Astrocyte of the cerebellum (primary cell): Measurements from ENCODE around the gene STPG3.

ENCODE experiments used
- DNase-seq: peaks from one replicate; pipeline ENCODE4 v3.0.0-alpha.2; 2011; ENCODE audit warnings: low read depth
- H3K4me3 ChIP-seq: 2 replicates; pipeline ENCODE4 v1.5.1; 2011; ENCODE audit warnings: mild to moderate bottlenecking, low read depth, low read length, moderate library complexity
- in situ Hi-C: cut with HindIII; loops from 2 replicates; pipeline ENCODE4 v1.10.0; 2017; ENCODE audit warnings: low sequenced_read_pairs
- TF ChIP-seq, protein P1 (sequence below): IDR thresholded peaks from 2 replicates; pipeline ENCODE4 v1.5.1; 2012; ENCODE audit warnings: low read length, low read depth, moderate library complexity, mild to moderate bottlenecking; ENCODE audit errors: missing control alignments

The STPG3 gene

DNA sequence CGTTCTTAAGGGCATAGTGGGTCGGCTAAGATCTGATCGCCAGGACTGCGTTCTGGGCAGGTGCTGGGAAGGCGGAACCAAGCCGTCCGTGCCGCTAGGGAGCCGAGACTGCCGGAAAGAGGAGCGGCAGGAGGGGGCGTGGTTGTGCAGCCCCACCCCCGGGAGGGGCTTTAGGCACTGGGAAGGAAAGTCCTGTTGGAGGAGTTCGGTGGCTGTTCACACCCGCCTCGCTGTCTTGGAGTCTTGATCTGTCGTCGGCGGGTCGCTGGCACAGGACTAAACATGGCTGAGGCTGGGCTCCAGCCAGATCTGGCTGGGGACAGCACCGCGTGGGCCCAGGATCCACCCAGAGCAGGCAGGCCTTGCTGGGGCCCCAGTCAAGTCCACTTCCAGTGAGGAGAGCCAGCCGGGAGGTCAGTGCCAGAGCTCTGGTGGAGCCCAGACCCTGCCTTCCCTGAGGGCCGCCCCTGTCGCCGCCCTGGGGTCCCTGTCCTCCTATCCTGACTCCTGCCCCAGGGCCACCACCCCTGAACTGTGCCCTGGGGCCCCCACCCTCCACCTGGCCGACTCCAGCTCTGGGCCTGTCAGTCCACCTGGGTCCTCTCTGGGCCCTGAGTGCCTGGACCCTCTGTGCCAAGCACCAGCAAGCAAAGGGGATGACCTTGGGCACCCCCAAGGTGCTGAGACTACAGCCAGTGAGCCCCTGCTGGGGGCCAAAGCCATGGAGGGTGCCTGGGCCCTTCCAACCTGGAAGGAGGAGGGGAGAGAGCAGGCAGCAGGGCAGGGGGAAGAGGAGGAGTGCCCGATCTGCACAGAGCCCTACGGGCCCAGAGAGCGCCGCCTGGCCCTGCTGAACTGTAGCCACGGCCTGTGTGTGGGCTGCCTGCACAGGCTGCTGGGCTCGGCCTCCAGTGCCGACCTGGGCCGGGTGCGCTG is 33.5 kb upstream of the STPG3 start:
- H3K4me3 ChIP-seq = no peak overlapping the region
- in situ Hi-C loops = no loop called here
- TF ChIP-seq, protein P1, sequence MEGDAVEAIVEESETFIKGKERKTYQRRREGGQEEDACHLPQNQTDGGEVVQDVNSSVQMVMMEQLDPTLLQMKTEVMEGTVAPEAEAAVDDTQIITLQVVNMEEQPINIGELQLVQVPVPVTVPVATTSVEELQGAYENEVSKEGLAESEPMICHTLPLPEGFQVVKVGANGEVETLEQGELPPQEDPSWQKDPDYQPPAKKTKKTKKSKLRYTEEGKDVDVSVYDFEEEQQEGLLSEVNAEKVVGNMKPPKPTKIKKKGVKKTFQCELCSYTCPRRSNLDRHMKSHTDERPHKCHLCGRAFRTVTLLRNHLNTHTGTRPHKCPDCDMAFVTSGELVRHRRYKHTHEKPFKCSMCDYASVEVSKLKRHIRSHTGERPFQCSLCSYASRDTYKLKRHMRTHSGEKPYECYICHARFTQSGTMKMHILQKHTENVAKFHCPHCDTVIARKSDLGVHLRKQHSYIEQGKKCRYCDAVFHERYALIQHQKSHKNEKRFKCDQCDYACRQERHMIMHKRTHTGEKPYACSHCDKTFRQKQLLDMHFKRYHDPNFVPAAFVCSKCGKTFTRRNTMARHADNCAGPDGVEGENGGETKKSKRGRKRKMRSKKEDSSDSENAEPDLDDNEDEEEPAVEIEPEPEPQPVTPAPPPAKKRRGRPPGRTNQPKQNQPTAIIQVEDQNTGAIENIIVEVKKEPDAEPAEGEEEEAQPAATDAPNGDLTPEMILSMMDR = no peak
- no peak for DNase-seq

DNA sequence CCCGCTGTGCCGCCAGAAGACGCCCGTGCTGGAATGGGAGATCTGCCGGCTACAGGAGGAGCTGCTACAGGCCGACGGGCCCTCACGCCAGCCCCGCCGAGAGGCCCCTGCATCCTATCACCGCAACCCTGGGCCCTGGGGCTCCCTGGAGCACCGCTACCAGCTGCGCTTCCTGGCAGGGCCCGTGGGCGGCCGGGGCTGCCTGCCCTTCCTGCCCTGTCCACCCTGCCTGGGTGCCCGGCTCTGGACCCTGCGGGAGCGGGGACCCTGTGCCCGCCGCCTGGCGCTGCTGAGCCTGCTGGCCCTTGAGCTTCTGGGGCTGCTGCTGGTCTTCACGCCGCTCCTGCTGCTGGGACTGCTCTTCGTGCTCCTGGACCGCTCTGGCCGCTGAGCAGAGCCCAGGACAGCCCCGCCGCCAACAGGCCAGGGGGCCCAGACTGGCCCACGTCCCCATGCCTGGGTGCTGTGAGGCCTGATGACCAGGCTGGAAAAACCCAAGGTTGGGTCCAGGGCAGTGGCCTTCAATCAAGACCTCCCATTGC is 32.8 kb upstream of the STPG3 start:
- no peak overlapping the region for H3K4me3 ChIP-seq
- TF ChIP-seq, protein P1 = no peak
- no peak for DNase-seq
- in situ Hi-C loops = no loop called here

DNA sequence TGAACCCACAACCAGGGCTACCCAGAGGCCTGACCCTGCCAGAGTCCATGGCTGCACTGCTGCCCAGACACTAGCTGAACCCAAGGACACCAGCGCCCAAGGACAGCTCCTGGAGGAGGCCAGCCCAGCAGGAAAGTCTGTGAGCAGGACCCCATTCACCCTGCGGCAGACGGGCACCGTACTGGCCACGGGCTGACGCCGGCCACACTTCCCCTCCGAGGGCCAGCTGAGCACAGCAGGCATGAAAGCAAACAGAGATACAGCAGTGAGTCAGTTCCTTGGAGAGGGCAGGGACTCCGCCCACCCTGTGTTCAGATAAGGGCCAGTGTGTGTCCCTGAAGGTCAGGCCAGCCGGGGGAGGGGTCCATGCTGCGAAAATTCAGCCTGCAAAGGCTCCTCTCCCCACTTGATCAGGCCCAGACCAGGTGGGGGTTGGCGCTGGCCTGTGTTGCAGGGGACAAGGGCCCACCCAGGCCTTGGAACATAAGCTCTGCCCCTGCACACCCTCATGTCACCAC is 32.3 kb upstream of the STPG3 start:
- in situ Hi-C loops = no loop called here
- H3K4me3 ChIP-seq = no peak overlapping the region
- no peak for DNase-seq
- TF ChIP-seq, protein P1 = no peak

DNA sequence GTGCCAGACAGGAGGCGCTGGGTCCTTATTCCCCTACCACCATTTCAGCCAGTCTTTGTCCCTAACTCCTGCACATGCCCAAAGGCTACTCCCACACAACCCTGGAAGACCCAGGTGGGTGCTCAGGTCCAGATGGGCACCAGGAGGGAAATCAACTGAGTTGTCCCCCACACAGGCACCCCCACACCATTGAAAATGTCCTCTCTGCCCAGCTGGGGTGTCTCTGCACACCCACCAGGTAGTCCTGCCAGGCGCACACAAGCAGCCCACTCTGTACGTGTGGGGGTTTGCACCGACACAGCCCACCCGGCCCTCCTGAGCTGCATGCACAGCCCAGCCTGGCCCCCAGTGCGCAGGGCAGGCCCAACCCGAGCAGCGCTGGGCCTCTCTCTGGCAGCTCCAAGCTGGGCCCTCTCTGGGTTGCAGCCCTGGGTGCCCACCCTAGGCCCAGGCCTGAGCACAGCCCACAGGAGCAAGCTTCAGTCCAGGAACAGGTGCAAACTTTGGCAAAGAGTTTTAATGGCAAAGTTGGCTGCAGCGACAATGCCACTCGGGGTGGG is 31.2 kb upstream of the STPG3 start:
- in situ Hi-C loops = no loop called here
- TF ChIP-seq, protein P1 = no peak
- no peak for DNase-seq
- H3K4me3 ChIP-seq = no peak overlapping the region

DNA sequence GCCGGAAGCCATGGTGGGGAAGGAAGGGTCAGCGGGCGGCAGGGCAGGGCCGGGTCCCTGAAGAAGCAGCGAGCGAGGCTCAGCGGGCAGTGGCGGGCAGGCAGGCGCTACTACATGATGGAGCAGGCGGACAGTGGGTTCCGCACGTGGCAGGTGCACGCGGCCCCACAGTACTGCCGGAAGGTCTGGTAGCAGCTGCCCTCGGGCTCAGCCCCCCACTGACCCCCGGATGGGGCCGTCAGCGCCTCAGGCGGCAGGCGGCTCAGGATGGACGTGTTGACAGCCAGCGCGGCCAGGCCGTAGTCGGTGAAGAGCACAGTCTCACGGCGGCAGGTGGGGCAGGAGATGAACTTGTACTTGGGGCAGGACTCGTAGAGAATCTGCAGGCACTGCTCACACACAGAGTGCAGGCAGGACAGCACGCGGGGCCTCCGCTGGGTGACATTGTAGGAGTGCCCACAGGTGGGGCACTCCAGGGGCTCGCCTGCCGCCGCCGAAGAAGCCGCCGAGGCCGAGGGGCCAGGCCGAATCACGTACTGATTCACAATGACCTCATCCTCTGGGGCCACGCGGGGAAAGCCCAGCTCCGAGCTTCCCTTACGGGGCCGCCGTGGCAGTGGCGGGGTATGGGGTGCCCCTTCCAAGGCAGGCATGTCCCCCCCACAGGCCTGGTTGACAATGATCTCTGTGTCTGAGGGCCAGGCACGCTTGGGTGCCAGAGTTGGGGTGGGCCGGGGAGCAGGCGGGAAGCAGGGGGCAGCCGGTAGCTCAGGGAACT is 30.6 kb upstream of the STPG3 start:
- TF ChIP-seq, protein P1 = no peak
- no peak overlapping the region for H3K4me3 ChIP-seq
- in situ Hi-C loops = no loop called here
- no peak for DNase-seq

DNA sequence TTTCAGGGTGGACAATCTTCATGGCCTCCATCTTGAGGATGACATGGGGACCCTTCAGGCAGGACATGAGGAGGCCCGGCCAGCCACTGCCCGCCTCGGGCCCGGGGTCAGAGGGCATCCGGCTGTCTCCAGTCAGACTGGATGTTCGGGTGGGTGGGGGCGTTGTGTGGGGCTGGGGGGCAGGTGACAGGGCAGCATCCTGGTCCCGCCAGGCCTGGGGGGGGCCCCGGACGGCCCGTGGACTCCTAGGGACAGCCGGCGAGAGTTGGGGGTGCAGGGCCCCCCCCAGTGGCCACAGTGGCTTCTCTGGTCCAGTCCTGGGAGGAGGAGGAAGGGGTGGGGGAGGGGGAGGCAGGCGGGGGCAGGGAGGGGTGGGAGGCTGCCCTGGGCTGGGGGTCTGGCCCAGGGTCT is 30.0 kb upstream of the STPG3 start:
- TF ChIP-seq, protein P1 = no peak
- no peak for DNase-seq
- in situ Hi-C loops = no loop called here
- H3K4me3 ChIP-seq = no peak overlapping the region
